HepG2 (cell line): ENCODE measurements around the gene CHCHD5. TPM values are rescaled to one million over a fixed set of nuclear protein-coding genes. Genes with fewer than 3 reads are reported as not detected.

Source experiments
- AHR ChIP-seq: IDR thresholded peaks from 2 replicates; pipeline ENCODE4 v1.6.1; 2018; ENCODE audit warnings: missing genetic modification reagents, missing compliant biosample characterization
- CREM ChIP-seq, 2 experiments: sonication (generic) in 1 of 2; formaldehyde crosslinking in 1 of 2; IDR thresholded peaks; 2 replicates each; pipeline versions ENCODE4 v1.4.0 to v1.6.1; 2016 to 2020; ENCODE audit warnings: antibody characterized with exemption in 1 of 2, mild to moderate bottlenecking in 1 of 2, missing genetic modification reagents in 1 of 2
- E2F2 ChIP-seq: sonication (generic); formaldehyde crosslinking; IDR thresholded peaks from 2 replicates; pipeline ENCODE4 v1.4.0; 2020; ENCODE audit warnings: missing genetic modification reagents, borderline replicate concordance
- HDAC1 ChIP-seq: sonication (generic); formaldehyde crosslinking; IDR thresholded peaks from 2 replicates; pipeline ENCODE4 v1.5.1; 2020; ENCODE audit warnings: mild to moderate bottlenecking, missing genetic modification reagents
- HMG20B ChIP-seq: conservative IDR thresholded peaks from 2 replicates; pipeline ENCODE4 v1.6.1; 2016; ENCODE audit warnings: missing genetic modification reagents, missing compliant biosample characterization
- HNRNPK ChIP-seq: fragments of 200-400 bp; formaldehyde crosslinking; IDR thresholded peaks from 2 replicates; pipeline ENCODE4 v1.6.1; 2018; ENCODE audit warnings: low read length, low read depth, moderate library complexity, mild to moderate bottlenecking; ENCODE audit not compliant: poor library complexity, severe bottlenecking
- IKZF5 ChIP-seq: IDR thresholded peaks from 2 replicates; pipeline ENCODE4 v1.6.1; 2018; ENCODE audit warnings: missing genetic modification reagents, mild to moderate bottlenecking, missing compliant biosample characterization
- KLF12 ChIP-seq: sonication (generic); formaldehyde crosslinking; IDR thresholded peaks from 2 replicates; pipeline ENCODE4 v1.4.0; 2020; ENCODE audit warnings: missing genetic modification reagents, borderline replicate concordance
- KLF6 ChIP-seq: IDR thresholded peaks from 2 replicates; pipeline ENCODE4 v1.8.0; 2016; ENCODE audit warnings: missing biosample characterization, missing genetic modification reagents
- MIER3 ChIP-seq: IDR thresholded peaks from 2 replicates; pipeline ENCODE4 v1.6.1; 2016; ENCODE audit warnings: missing compliant biosample characterization, borderline replicate concordance
- MLX ChIP-seq: IDR thresholded peaks from 2 replicates; pipeline ENCODE4 v1.6.1; 2016
- NONO ChIP-seq, 2 experiments: fragments of 450-650 bp in 1 of 2; sonication (generic) in 1 of 2; formaldehyde crosslinking in 1 of 2; IDR thresholded peaks in 1 of 2; conservative IDR thresholded peaks in 1 of 2; 2 replicates each; pipeline versions ENCODE4 v1.6.1 to v1.8.0; 2017 to 2022; ENCODE audit warnings: mild to moderate bottlenecking in 1 of 2, missing genetic modification reagents in 1 of 2, moderate library complexity in 1 of 2
- PHF8 ChIP-seq: sonication (generic); formaldehyde crosslinking; IDR thresholded peaks from 2 replicates; pipeline ENCODE4 v1.5.0; 2020; ENCODE audit warnings: missing genetic modification reagents
- RARA ChIP-seq: IDR thresholded peaks from 2 replicates; pipeline ENCODE4 v1.6.1; 2016; ENCODE audit warnings: missing genetic modification reagents, missing compliant biosample characterization
- RFX3 ChIP-seq: IDR thresholded peaks from 2 replicates; pipeline ENCODE4 v1.6.1; 2016; ENCODE audit warnings: missing biosample characterization, missing genetic modification reagents
- SMYD3 ChIP-seq: sonication (generic); formaldehyde crosslinking; IDR thresholded peaks from 2 replicates; pipeline ENCODE4 v1.8.1; 2023; ENCODE audit warnings: mild to moderate bottlenecking, missing genetic modification reagents
- SOX6 ChIP-seq, 2 experiments: fragments of 450-650 bp in 1 of 2; sonication (generic) in 1 of 2; formaldehyde crosslinking in 1 of 2; IDR thresholded peaks; 2 replicates each; pipeline versions ENCODE4 v1.4.0 to v1.6.1; 2017 to 2020; ENCODE audit warnings: antibody characterized with exemption in 1 of 2, mild to moderate bottlenecking in 1 of 2, missing genetic modification reagents in 1 of 2
- SP5 ChIP-seq: IDR thresholded peaks from 2 replicates; pipeline ENCODE4 v1.6.1; 2016; ENCODE audit warnings: low read depth, borderline replicate concordance
- SRY ChIP-seq: sonication (generic); formaldehyde crosslinking; IDR thresholded peaks from 2 replicates; pipeline ENCODE4 v1.8.0; 2022; ENCODE audit warnings: mild to moderate bottlenecking, missing genetic modification reagents
- YY1 ChIP-seq: IDR thresholded peaks from 2 replicates; pipeline ENCODE4 v1.6.1; 2011; ENCODE audit warnings: low read length, low read depth, moderate library complexity, mild to moderate bottlenecking; ENCODE audit not compliant: insufficient read depth, insufficient replicate concordance
- ZBTB44 ChIP-seq: sonication (generic); formaldehyde crosslinking; IDR thresholded peaks from 2 replicates; pipeline ENCODE4 v1.4.0; 2020; ENCODE audit warnings: missing genetic modification reagents
- ZNF230 ChIP-seq: sonication (generic); formaldehyde crosslinking; IDR thresholded peaks from 2 replicates; pipeline ENCODE4 v1.4.0; 2020; ENCODE audit warnings: mild to moderate bottlenecking, missing genetic modification reagents
- ZNF678 ChIP-seq: sonication (generic); formaldehyde crosslinking; IDR thresholded peaks from 2 replicates; pipeline ENCODE4 v1.4.0; 2020; ENCODE audit warnings: mild to moderate bottlenecking, missing genetic modification reagents
- polyA plus RNA-seq, 8 experiments: library from polyadenylated mRNA; depleted of rRNA in 3 of 8; stranded (reverse) in 7 of 8; unstranded in 1 of 8; fragments of >200 nt; fragmentation: Illumina TruSeq in 4 of 8; extraction: Trizol in 4 of 8; gene quantifications; 2 replicates each; pipeline versions ENCODE4 v1.2.1 to v1.2.3, GENCODE V29; 2011 to 2016; ENCODE audit warnings: low read depth in 4 of 8, missing spikeins in 1 of 8, mixed read lengths in 1 of 8; ENCODE audit not compliant: insufficient read depth in 1 of 8
- total RNA-seq, 5 experiments: library from RNA; depleted of rRNA; stranded (reverse); fragments of >200 nt; fragmentation: Illumina TruSeq; extraction: Trizol; gene quantifications; 2 replicates each; pipeline ENCODE4 v1.2.3, GENCODE V29; 2016; ENCODE audit warnings: low read depth in 1 of 5

The CHCHD5 gene
- total and polyA plus RNA-seq, 2 of the 13 experiments (the other 11 are each of a cell fraction or from before 2014, with no cell fraction given) = 19.0 to 23.9 TPM

GRCh38 chr2:112584134-112584890 lies at the start of gene CHCHD5 (continued):
- TF ChIP-seq HNRNPK (no peak), YY1 (peak; percentile 99), NONO (IDR thresholded peaks at IDR 0.05) (no peak), NONO (CRISPR knock-in tag; conservative IDR thresholded peaks at IDR 0.05) (peak; percentile 65), HDAC1 (CRISPR knock-in tag) (peak; percentile 96), MLX (CRISPR knock-in tag) (no peak), ZNF230 (peak; percentile 79; the same call in 1 of the 2 replicates), KLF6 (CRISPR knock-in tag) (no peak; the same call in 1 of the 2 replicates), SRY (CRISPR knock-in tag) (peak; percentile 79), PHF8 (CRISPR knock-in tag) (peak; percentile 95), AHR (CRISPR knock-in tag) (peak; percentile 64), ZBTB44 (CRISPR knock-in tag) (0 out of 2 replicates have a peak, but pooled peaks have one; percentile 60), RARA (no peak; the same call in none of the 2 replicates), MIER3 (CRISPR knock-in tag) (peak; percentile 77; the same call in 1 of the 2 replicates), SMYD3 (peak; percentile 97), SP5 (CRISPR knock-in tag) (peak; percentile 43; the same call in 1 of the 2 replicates), HMG20B (CRISPR knock-in tag) (peak; percentile 15), E2F2 (CRISPR knock-in tag) (0 out of 2 replicates have a peak, but pooled peaks have one; percentile 11), SOX6 (IDR thresholded peaks at IDR 0.05) (no peak), SOX6 (CRISPR knock-in tag; IDR thresholded peaks at IDR 0.05) (peak; percentile 75; the same call in 1 of the 2 replicates), ZNF678 (no peak), IKZF5 (CRISPR knock-in tag) (peak; percentile 89; the same call in 1 of the 2 replicates), CREM (IDR thresholded peaks at IDR 0.05) (peak; percentile 95), CREM (CRISPR knock-in tag; IDR thresholded peaks at IDR 0.05) (no peak), KLF12 (CRISPR knock-in tag) (0 out of 2 replicates have a peak, but pooled peaks have one; percentile 41), RFX3 (CRISPR knock-in tag) (peak; percentile 67)
